PC-3 (cell line): Measurements from ENCODE around the gene ZNF684. TPM values are rescaled to one million over a fixed set of nuclear protein-coding genes. Genes with fewer than 3 reads are reported as not detected.
"Not testable (repeated sequence)": the region's sequence is repeated elsewhere in the genome, so short reads cannot be mapped to it uniquely, and the experiment has no call there.

Source experiments
- ATAC-seq: fragments of 200-7000 bp; cut with Tn5 transposase; 2 replicates; pipeline ENCODE4 v1.9.1; 2020; ENCODE audit warnings: mild to moderate bottlenecking, moderate library complexity
- BruUV-seq: library from RNA; stranded (reverse); fragments of 400-500 nt; replicated peaks from 2 replicates; lab custom pipeline; 2021; lab: Mats Ljungman, UMichigan
- CTCF ChIA-PET: fragments of 300-600 bp; sonication (Branson Sonifier 250); formaldehyde crosslinking; loops from one replicate; lab custom pipeline; 2022; ENCODE audit warnings: antibody characterized with exemption; lab: Charles Lee
- POLR2A ChIA-PET: fragments of 300-600 bp; sonication (Branson Sonifier 250); formaldehyde crosslinking; loops from one replicate; lab custom pipeline; 2022; ENCODE audit warnings: antibody characterized with exemption; ENCODE audit not compliant: unreplicated experiment; lab: Charles Lee
- DNase-seq: peaks from one replicate; pipeline ENCODE4 v3.0.0-alpha.2; 2015
- H2AFZ ChIP-seq: fragments of 300-600 bp; sonication (generic); 2 replicates; pipeline ENCODE4 v1.6.0; 2016; ENCODE audit warnings: antibody characterized with exemption, low read length
- H3F3A ChIP-seq: fragments of 300-600 bp; sonication (generic); one replicate; pipeline ENCODE4 v1.6.0; 2017; ENCODE audit warnings: antibody characterized with exemption, low read length, control low read depth, mild to moderate bottlenecking; ENCODE audit not compliant: unreplicated experiment
- H3K27ac ChIP-seq: fragments of 300-600 bp; sonication (generic); 2 replicates; pipeline ENCODE4 v1.5.1; 2016; ENCODE audit warnings: mild to moderate bottlenecking, low read length
- H3K27me3 ChIP-seq: fragments of 300-600 bp; sonication (generic); 2 replicates; pipeline ENCODE4 v1.6.1; 2016; ENCODE audit warnings: low read length, mixed read lengths
- H3K36me3 ChIP-seq: fragments of 300-600 bp; sonication (generic); 2 replicates; pipeline ENCODE4 v1.6.1; 2016; ENCODE audit warnings: low read depth, mixed run types, low read length, mixed read lengths
- H3K4me1 ChIP-seq: fragments of 300-600 bp; sonication (generic); 2 replicates; pipeline ENCODE4 v1.5.1; 2016; ENCODE audit warnings: low read length; ENCODE audit not compliant: insufficient read depth
- H3K4me2 ChIP-seq: fragments of 300-600 bp; sonication (generic); 2 replicates; pipeline ENCODE4 v1.6.0; 2016; ENCODE audit warnings: low read length
- H3K4me3 ChIP-seq: fragments of 300-600 bp; sonication (generic); 2 replicates; pipeline ENCODE4 v1.5.1; 2016; ENCODE audit warnings: mild to moderate bottlenecking, low read length, mixed read lengths
- H3K79me2 ChIP-seq: fragments of 300-600 bp; sonication (generic); 2 replicates; pipeline ENCODE4 v1.6.1; 2017; ENCODE audit warnings: low read length, mixed read lengths
- H3K9ac ChIP-seq: fragments of 300-600 bp; sonication (generic); 2 replicates; pipeline ENCODE4 v1.6.0; 2016; ENCODE audit warnings: mild to moderate bottlenecking, low read length
- H3K9me2 ChIP-seq: fragments of 300-600 bp; sonication (generic); replicated peaks from 2 replicates; pipeline ENCODE4 v1.6.1; 2016; ENCODE audit warnings: mixed run types, low read length, mixed read lengths
- H3K9me3 ChIP-seq: fragments of 300-600 bp; sonication (generic); 2 replicates; pipeline ENCODE4 v1.6.1; 2016; ENCODE audit warnings: low read length, mixed read lengths
- H4K20me1 ChIP-seq: fragments of 300-600 bp; sonication (generic); 2 replicates; pipeline ENCODE4 v1.6.1; 2016; ENCODE audit warnings: low read length, mixed read lengths
- EZH2 ChIP-seq: fragments of 300-600 bp; sonication (generic); IDR thresholded peaks from one replicate; pipeline ENCODE4 v1.6.1; 2017; ENCODE audit warnings: antibody characterized with exemption, mild to moderate bottlenecking, low read length; ENCODE audit not compliant: unreplicated experiment
- EZH2phosphoT487 ChIP-seq: fragments of 300-600 bp; sonication (generic); IDR thresholded peaks from 2 replicates; pipeline ENCODE4 v1.6.1; 2018; ENCODE audit warnings: mild to moderate bottlenecking, antibody characterized with exemption, low read length, borderline replicate concordance
- intact Hi-C: fragments of 100-400 bp; cut with micrococcal nuclease; formaldehyde crosslinking; loops from 2 replicates; pipeline ENCODE4 v1.9.0; 2023
- total RNA-seq: library from RNA; depleted of rRNA; stranded (reverse); fragments of >200 nt; gene quantifications from 2 replicates; pipeline ENCODE4 v1.2.3, GENCODE V29; 2014
- TF ChIP-seq, protein P1 (sequence below): fragments of 300-600 bp; sonication (generic); conservative IDR thresholded peaks from 2 replicates; pipeline ENCODE4 v1.5.1; 2017; ENCODE audit warnings: antibody characterized with exemption, low read depth, mild to moderate bottlenecking, low read length

Gene ZNF684
- total RNA-seq, 1 experiment from 2014 or later: 6.0 TPM

DNA sequence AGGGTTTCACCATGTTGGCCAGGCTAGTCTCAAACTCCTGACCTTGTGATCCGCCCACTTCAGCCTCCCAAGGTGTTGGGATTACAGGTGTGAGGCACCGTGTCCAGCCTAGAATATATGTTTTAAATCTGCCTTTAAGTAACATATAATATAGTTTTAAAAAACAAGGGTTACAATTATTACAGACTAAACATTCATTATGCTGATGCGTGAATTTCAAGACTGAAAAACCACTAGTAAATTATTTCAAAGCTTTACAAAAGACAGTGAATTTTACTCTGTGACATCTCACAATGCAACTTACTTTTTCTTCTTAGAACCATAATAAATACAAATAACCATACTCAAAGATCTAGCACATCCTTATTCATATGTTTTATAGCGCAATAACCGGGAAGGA, 24.7 kb downstream of the ZNF684 start:
- DNase-seq (no peak), ATAC-seq (no peak)
- Histone ChIP-seq H2AFZ (no peak overlapping the region), H3K9ac (no peak overlapping the region), H3K4me2 (no peak overlapping the region), H4K20me1 (no peaks in the 10 kb centered on the region), H3K27ac (no peak overlapping the region), H3K9me2 (no peaks in the 10 kb centered on the region), H3F3A (no peaks in the 10 kb centered on the region), H3K36me3 (no peaks in the 10 kb centered on the region), H3K9me3 (no peaks in the 10 kb centered on the region), H3K27me3 (no peaks in the 10 kb centered on the region), H3K79me2 (no peaks in the 10 kb centered on the region), H3K4me3 (no peak overlapping the region), H3K4me1 (no peaks in the 10 kb centered on the region)
- CTCF ChIA-PET: no interaction called here
- BruUV-seq: no TSS peak
- TF ChIP-seq EZH2phosphoT487 (no peak), EZH2 (no peak)
- TF ChIP-seq, protein P1, sequence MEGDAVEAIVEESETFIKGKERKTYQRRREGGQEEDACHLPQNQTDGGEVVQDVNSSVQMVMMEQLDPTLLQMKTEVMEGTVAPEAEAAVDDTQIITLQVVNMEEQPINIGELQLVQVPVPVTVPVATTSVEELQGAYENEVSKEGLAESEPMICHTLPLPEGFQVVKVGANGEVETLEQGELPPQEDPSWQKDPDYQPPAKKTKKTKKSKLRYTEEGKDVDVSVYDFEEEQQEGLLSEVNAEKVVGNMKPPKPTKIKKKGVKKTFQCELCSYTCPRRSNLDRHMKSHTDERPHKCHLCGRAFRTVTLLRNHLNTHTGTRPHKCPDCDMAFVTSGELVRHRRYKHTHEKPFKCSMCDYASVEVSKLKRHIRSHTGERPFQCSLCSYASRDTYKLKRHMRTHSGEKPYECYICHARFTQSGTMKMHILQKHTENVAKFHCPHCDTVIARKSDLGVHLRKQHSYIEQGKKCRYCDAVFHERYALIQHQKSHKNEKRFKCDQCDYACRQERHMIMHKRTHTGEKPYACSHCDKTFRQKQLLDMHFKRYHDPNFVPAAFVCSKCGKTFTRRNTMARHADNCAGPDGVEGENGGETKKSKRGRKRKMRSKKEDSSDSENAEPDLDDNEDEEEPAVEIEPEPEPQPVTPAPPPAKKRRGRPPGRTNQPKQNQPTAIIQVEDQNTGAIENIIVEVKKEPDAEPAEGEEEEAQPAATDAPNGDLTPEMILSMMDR: no peak
- intact Hi-C loops: no loop called here
- POLR2A ChIA-PET: no interaction called here

- DNase-seq, H3K79me2 ChIP-seq, ATAC-seq, H4K20me1 ChIP-seq, H3K9me2 ChIP-seq, H3K4me3 ChIP-seq, H3K4me2 ChIP-seq, CTCF ChIA-PET, H3K9ac ChIP-seq, intact Hi-C loops, H3K9me3 ChIP-seq, BruUV-seq, H2AFZ ChIP-seq, H3K27me3 ChIP-seq, H3K4me1 ChIP-seq, H3F3A ChIP-seq, H3K36me3 ChIP-seq, H3K27ac ChIP-seq, POLR2A ChIA-PET: not testable (repeated sequence)
These were observed 26.8 kb downstream of the ZNF684 start for GRCh38 chr1:40558241-40558640.

DNA sequence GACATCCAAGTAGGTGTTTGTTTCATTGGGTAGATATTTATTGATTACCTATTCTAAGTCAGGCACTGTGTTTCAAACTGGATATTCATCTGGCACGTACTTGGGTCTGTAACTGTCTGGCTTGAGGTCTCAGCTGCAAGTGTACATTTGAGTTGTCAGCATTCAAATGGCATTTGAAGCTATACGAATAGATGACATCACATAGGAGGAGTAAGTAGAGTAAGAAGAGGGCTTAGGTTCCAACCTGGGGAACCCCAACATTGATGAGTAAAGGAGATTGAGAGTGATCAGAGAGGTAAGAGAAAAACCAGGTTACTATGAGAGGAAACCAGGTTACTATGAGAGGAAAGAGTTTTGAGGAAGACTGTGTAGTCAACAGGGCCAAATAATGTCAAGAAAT, 30.7 kb downstream of the ZNF684 start:
- TF ChIP-seq EZH2 (no peak), EZH2phosphoT487 (no peak)
- TF ChIP-seq, protein P1: no peak
- no peaks in the 10 kb centered on the region for H3K36me3 ChIP-seq
- POLR2A ChIA-PET: no interaction called here
- H3K9ac ChIP-seq: no peak overlapping the region
- no peaks in the 10 kb centered on the region for H3K9me3 ChIP-seq
- DNase-seq (no peak), ATAC-seq (no peak)
- intact Hi-C loops: no loop called here
- no peak overlapping the region for H2AFZ ChIP-seq
- BruUV-seq: no TSS peak
- H3K4me3 ChIP-seq: no peak overlapping the region
- no peaks in the 10 kb centered on the region for H3K79me2 ChIP-seq
- CTCF ChIA-PET: interaction anchor here (0.6 kb wide), 1 partner anchor 9 kb away, joined by 3 read pairs; no protein-coding TSS in a partner anchor
- no peaks in the 10 kb centered on the region for H3K4me1 ChIP-seq
- H3K27ac ChIP-seq: no peak overlapping the region
- no peaks in the 10 kb centered on the region for H3K27me3 ChIP-seq
- no peak overlapping the region for H3K4me2 ChIP-seq
- H3F3A ChIP-seq: no peaks in the 10 kb centered on the region
- no peaks in the 10 kb centered on the region for H4K20me1 ChIP-seq
- H3K9me2 ChIP-seq: no peaks in the 10 kb centered on the region
